ENCODE data around the gene PDS5B. TPM values are rescaled to one million over a fixed set of nuclear protein-coding genes. Genes with fewer than 3 reads are reported as not detected.

The PDS5B gene
- total and polyA plus RNA-seq, 9 of the 15 experiments (the other 6 are each of a cell fraction or from before 2014, with no cell fraction given): 6.2 to 23.7 (median 13.1) TPM

- TF ChIP-seq CTCF (IDR thresholded peaks at IDR 0.05 in 2 of 3, conservative IDR thresholded peaks at IDR 0.05 in 1 of 3; ENCODE audit: insufficient read depth in 2 of 3, low read depth in 1 of 3, low read length in 3 of 3) (peak; percentile 58 to 70 (median 60)), JUNB (CRISPR knock-in tag; conservative IDR thresholded peaks at IDR 0.05) (no peak), ZKSCAN1 (IDR thresholded peaks at IDR 0.05; ENCODE audit: low read depth, low read length) (no peak), CAMTA2 (CRISPR knock-in tag; conservative IDR thresholded peaks at IDR 0.05) (no peak), ZSCAN29 (IDR thresholded peaks at IDR 0.05) (no peak), NR3C1 (CRISPR knock-in tag; IDR thresholded peaks at IDR 0.05) (no peak), HDAC6 (IDR thresholded peaks at IDR 0.05; ENCODE audit: low read depth, low read length) (no peak), CBX8 (IDR thresholded peaks at IDR 0.05; ENCODE audit: borderline replicate concordance, extremely low read depth, low read depth, low read length, poor library complexity, severe bottlenecking) (no peak), ZNF444 (CRISPR knock-in tag; IDR thresholded peaks at IDR 0.05) (no peak)
- TF ChIP-seq, protein P1, sequence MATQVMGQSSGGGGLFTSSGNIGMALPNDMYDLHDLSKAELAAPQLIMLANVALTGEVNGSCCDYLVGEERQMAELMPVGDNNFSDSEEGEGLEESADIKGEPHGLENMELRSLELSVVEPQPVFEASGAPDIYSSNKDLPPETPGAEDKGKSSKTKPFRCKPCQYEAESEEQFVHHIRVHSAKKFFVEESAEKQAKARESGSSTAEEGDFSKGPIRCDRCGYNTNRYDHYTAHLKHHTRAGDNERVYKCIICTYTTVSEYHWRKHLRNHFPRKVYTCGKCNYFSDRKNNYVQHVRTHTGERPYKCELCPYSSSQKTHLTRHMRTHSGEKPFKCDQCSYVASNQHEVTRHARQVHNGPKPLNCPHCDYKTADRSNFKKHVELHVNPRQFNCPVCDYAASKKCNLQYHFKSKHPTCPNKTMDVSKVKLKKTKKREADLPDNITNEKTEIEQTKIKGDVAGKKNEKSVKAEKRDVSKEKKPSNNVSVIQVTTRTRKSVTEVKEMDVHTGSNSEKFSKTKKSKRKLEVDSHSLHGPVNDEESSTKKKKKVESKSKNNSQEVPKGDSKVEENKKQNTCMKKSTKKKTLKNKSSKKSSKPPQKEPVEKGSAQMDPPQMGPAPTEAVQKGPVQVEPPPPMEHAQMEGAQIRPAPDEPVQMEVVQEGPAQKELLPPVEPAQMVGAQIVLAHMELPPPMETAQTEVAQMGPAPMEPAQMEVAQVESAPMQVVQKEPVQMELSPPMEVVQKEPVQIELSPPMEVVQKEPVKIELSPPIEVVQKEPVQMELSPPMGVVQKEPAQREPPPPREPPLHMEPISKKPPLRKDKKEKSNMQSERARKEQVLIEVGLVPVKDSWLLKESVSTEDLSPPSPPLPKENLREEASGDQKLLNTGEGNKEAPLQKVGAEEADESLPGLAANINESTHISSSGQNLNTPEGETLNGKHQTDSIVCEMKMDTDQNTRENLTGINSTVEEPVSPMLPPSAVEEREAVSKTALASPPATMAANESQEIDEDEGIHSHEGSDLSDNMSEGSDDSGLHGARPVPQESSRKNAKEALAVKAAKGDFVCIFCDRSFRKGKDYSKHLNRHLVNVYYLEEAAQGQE (IDR thresholded peaks at IDR 0.05; ENCODE audit: borderline replicate concordance): peak; percentile 49; the same call in 1 of the 2 replicates
- TF ChIP-seq, protein P1 (CRISPR knock-in tag; IDR thresholded peaks at IDR 0.05; ENCODE audit: low read depth): no peak
- TF ChIP-seq, protein P2, sequence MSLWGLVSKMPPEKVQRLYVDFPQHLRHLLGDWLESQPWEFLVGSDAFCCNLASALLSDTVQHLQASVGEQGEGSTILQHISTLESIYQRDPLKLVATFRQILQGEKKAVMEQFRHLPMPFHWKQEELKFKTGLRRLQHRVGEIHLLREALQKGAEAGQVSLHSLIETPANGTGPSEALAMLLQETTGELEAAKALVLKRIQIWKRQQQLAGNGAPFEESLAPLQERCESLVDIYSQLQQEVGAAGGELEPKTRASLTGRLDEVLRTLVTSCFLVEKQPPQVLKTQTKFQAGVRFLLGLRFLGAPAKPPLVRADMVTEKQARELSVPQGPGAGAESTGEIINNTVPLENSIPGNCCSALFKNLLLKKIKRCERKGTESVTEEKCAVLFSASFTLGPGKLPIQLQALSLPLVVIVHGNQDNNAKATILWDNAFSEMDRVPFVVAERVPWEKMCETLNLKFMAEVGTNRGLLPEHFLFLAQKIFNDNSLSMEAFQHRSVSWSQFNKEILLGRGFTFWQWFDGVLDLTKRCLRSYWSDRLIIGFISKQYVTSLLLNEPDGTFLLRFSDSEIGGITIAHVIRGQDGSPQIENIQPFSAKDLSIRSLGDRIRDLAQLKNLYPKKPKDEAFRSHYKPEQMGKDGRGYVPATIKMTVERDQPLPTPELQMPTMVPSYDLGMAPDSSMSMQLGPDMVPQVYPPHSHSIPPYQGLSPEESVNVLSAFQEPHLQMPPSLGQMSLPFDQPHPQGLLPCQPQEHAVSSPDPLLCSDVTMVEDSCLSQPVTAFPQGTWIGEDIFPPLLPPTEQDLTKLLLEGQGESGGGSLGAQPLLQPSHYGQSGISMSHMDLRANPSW (CRISPR knock-in tag; IDR thresholded peaks at IDR 0.05): no peak
- TF ChIP-seq, protein P3, sequence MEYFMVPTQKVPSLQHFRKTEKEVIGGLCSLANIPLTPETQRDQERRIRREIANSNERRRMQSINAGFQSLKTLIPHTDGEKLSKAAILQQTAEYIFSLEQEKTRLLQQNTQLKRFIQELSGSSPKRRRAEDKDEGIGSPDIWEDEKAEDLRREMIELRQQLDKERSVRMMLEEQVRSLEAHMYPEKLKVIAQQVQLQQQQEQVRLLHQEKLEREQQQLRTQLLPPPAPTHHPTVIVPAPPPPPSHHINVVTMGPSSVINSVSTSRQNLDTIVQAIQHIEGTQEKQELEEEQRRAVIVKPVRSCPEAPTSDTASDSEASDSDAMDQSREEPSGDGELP (CRISPR knock-in tag; IDR thresholded peaks at IDR 0.05; ENCODE audit: borderline replicate concordance): no peak
Measured at GRCh38 chr13:32639502-32640105, 53.4 kb downstream of the PDS5B start (continued).
